ENCODE measurements around the gene TMIGD3.

TMIGD3 gene

GRCh38 chr1:111448482-111448917, 54.9 kb downstream of the TMIGD3 start:
- peak; percentile 40 for DNase-seq (ENCODE audit: low read depth, low spot score)

GRCh38 chr1:111446967-111447892, 56.2 kb downstream of the TMIGD3 start:
- no peak for DNase-seq (ENCODE audit: low read depth, low spot score)

- DNase-seq (ENCODE audit: low read depth, low spot score): no peak
These were observed 56.9 kb downstream of the TMIGD3 start for GRCh38 chr1:111446546-111446945.

- DNase-seq (ENCODE audit: low read depth, low spot score): no peak
These were observed 59.4 kb downstream of the TMIGD3 start for GRCh38 chr1:111444031-111444430.

- DNase-seq (ENCODE audit: low read depth, low spot score): no peak
These were observed 61.0 kb downstream of the TMIGD3 start for GRCh38 chr1:111442457-111442856.

GRCh38 chr1:111441573-111442192, 61.8 kb downstream of the TMIGD3 start:
- peak; percentile 88 for DNase-seq (ENCODE audit: low read depth, low spot score)

GRCh38 chr1:111439461-111440351, 63.7 kb downstream of the TMIGD3 start:
- no peak for DNase-seq (ENCODE audit: low read depth, low spot score)

GRCh38 chr1:111436726-111437125, 66.7 kb downstream of the TMIGD3 start:
- no peak for DNase-seq (ENCODE audit: low read depth, low spot score)

All from ELF-1 (cell line).